PC-9 (cell line): Measurements from ENCODE around the gene DOCK4.

Experiments used
- CTCF ChIP-seq: fragments of 200-600 bp; sonication (generic); conservative IDR thresholded peaks from 2 replicates; pipeline ENCODE4 v1.6.1; 2017; ENCODE audit warnings: mixed run types, antibody characterized with exemption, mild to moderate bottlenecking, moderate library complexity
- EZH2 ChIP-seq: fragments of 200-600 bp; sonication (generic); IDR thresholded peaks from 2 replicates; pipeline ENCODE4 v1.8.0; 2017; ENCODE audit warnings: antibody characterized with exemption, low read depth

- no peak for TF ChIP-seq CTCF
- no peak for TF ChIP-seq EZH2
Observed at GRCh38 chr7:111685349-111685748, 520.9 kb downstream of the DOCK4 start.
